ENCODE data around the gene TRIM46. TPM values are rescaled to one million over a fixed set of nuclear protein-coding genes. Genes with fewer than 3 reads are reported as not detected.

TRIM46 gene
- polyA plus RNA-seq, 1 experiment, result 2.9 TPM

DNA sequence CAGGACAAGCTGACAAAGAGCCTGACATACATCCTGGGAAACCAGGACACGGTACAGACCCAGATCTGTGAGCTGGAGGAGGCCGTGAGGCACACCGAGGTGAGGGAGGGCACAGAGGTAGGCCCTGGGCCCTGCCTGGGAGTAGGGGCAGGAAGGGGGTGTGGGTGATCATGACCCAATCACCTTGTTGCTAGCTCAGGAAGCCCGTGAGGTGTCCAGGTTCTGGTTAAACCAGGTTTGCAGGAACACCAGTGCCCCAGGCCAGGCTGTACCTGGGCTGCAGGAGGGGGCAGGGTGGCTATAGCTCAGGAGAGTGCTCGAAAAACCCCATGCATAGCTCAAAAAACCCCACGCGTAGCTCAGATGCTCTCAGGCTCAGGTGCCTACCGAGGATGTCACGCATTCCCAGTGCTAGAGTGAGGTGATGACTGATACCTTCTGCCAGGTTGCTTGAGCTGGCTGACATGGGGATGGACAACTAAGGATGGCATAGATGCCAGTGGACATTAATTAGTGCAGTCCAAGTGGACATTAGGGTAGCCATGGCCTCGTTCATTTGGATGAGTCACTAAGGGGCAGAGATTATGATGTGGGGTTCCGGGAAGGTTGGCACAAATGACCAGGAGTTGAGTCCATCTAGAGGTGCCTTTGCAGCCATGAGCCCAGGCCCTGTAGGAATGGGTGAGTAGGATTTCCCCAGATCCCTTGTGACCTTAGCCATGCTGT lies 3.7 kb downstream of the TRIM46 start:
- Histone ChIP-seq H3K9me3 (ENCODE audit: control insufficient read depth, insufficient read depth, low read length) (no peaks in the 10 kb centered on the region; the same call in 1 of the 2 replicates), H3K4me3 (ENCODE audit: low read depth, low read length) (no peak overlapping the region), H3K27me3 (ENCODE audit: control insufficient read depth, insufficient read depth, low read length) (no peaks in the 10 kb centered on the region), H3K27ac (ENCODE audit: low read depth, low read length) (no peak overlapping the region)
- ChIA-PET CTCF (interaction anchor here (0.5 to 1.8 kb wide), 4 partner anchors 17 to 928 kb away, joined by 3 to 16 read pairs (median 4); no protein-coding TSS in a partner anchor), POLR2A (no interaction called here)
- TF ChIP-seq, protein P1, sequence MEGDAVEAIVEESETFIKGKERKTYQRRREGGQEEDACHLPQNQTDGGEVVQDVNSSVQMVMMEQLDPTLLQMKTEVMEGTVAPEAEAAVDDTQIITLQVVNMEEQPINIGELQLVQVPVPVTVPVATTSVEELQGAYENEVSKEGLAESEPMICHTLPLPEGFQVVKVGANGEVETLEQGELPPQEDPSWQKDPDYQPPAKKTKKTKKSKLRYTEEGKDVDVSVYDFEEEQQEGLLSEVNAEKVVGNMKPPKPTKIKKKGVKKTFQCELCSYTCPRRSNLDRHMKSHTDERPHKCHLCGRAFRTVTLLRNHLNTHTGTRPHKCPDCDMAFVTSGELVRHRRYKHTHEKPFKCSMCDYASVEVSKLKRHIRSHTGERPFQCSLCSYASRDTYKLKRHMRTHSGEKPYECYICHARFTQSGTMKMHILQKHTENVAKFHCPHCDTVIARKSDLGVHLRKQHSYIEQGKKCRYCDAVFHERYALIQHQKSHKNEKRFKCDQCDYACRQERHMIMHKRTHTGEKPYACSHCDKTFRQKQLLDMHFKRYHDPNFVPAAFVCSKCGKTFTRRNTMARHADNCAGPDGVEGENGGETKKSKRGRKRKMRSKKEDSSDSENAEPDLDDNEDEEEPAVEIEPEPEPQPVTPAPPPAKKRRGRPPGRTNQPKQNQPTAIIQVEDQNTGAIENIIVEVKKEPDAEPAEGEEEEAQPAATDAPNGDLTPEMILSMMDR (IDR thresholded peaks at IDR 0.05; ENCODE audit: low read depth, low read length), result no peak
- DNase-seq (ENCODE audit: low read depth, low spot score), result no peak

DNA sequence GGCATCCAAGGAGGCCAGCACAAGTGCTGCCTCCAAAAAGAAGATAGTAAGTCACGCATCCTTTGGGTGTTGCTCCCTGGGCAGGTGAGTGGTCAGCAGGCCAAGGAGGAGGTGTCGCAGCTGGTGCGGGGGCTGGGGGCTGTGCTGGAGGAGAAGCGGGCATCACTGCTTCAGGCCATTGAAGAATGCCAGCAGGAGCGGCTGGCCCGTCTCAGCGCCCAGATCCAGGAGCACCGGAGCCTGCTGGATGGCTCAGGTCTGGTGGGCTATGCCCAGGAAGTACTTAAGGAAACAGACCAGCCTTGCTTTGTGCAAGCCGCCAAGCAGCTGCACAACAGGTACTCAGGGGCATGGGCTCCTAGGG lies 4.3 kb downstream of the TRIM46 start:
- DNase-seq (ENCODE audit: low read depth, low spot score), result no peak
- POLR2A ChIA-PET, result no interaction called here
- CTCF ChIA-PET, result interaction anchor here (0.5 to 1.8 kb wide), 4 partner anchors 16 to 928 kb away, joined by 3 to 16 read pairs (median 4); no protein-coding TSS in a partner anchor

DNA sequence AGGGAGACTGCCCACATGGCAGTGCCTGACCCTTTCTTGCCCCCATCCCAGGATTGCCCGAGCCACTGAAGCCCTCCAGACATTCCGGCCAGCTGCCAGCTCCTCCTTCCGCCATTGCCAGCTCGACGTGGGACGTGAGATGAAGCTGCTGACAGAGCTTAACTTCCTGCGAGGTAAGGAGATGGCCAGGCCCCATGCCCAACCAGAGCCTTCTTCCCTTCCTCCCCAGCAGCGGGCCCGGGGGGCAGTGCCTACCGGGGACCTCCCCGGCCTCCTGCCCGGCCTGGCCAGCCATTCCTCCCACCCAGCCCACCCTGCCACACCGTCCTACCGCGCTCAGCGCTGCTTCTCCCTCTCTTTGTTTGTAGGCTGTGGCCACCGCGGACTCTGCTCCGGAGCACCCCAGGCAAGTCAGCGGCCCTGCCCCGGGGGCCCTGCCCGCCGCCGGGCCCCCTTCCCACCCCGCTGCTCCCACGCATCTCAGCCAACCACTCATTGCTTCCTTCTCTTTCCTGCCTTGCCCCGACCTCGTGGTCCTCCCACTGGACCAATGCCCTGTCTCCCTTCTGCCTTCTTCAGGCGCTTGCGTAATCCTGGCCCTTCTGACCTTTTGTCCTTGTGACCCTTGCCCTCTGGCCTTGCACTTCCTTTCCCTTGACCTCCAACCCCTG lies 4.9 kb downstream of the TRIM46 start:
- no peak overlapping the region for H3K27ac ChIP-seq (ENCODE audit: low read depth, low read length)
- H3K4me3 ChIP-seq (ENCODE audit: low read depth, low read length), result no peak overlapping the region
- ChIA-PET CTCF (interaction anchor here (0.7 to 1.8 kb wide), 4 partner anchors 11 to 29 kb away, joined by 3 to 16 read pairs (median 4); partner anchors contain the start of genes MTX1 and THBS3), POLR2A (no interaction called here)
- DNase-seq (ENCODE audit: low read depth, low spot score), result no peak
- no peaks in the 10 kb centered on the region for H3K27me3 ChIP-seq (ENCODE audit: control insufficient read depth, insufficient read depth, low read length)
- TF ChIP-seq, protein P1 (IDR thresholded peaks at IDR 0.05; ENCODE audit: low read depth, low read length), result no peak
- H3K9me3 ChIP-seq (ENCODE audit: control insufficient read depth, insufficient read depth, low read length), result no peaks in the 10 kb centered on the region; the same call in 1 of the 2 replicates

More for the DNA sequence above, 4.3 kb downstream of the TRIM46 start:
- Histone ChIP-seq H3K27me3 (ENCODE audit: control insufficient read depth, insufficient read depth, low read length) (no peaks in the 10 kb centered on the region), H3K9me3 (ENCODE audit: control insufficient read depth, insufficient read depth, low read length) (no peaks in the 10 kb centered on the region; the same call in 1 of the 2 replicates), H3K4me3 (ENCODE audit: low read depth, low read length) (no peak overlapping the region), H3K27ac (ENCODE audit: low read depth, low read length) (no peak overlapping the region)
- TF ChIP-seq, protein P1 (IDR thresholded peaks at IDR 0.05; ENCODE audit: low read depth, low read length), result no peak

DNA sequence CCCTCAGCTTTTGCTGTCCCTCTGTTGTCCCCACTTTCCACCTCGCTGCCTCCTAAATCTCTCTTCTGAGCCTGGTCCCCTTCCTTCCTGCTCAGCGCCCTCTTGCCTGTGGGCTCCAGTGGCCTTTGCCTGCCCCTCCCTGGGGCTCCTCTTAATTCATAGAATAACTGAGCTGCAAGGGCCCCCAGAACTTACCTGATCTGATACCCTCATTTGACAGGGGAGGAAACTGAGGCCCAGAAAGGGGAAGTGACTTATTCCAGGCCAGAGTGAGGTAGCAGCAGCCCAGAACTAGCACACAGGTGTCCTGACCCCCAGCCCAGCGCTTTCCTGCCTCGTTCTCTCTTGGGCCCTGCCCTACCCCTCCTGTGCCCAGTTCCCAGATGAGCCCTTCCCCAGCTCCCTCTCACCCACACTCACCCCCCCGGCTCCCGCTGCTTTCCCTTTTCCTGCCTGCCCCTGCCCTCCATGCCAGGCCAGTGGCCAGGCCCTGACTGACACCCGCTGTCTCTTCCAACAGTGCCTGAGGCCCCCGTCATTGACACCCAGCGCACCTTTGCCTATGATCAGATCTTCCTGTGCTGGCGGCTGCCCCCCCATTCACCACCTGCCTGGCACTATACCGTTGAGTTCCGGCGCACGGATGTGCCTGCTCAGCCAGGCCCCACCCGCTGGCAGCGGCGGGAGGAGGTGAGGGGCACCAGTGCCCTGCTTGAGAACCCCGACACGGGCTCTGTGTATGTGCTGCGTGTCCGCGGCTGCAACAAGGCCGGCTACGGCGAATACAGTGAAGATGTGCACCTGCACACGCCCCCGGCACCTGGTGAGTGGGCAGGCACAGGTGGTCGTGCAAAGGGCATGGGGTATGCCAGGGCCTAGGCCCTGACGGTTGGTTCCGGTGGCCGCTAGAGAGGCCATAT lies 5.7 kb downstream of the TRIM46 start:
- Histone ChIP-seq H3K27me3 (ENCODE audit: control insufficient read depth, insufficient read depth, low read length) (no peaks in the 10 kb centered on the region), H3K27ac (ENCODE audit: low read depth, low read length) (no peak overlapping the region), H3K9me3 (ENCODE audit: control insufficient read depth, insufficient read depth, low read length) (no peaks in the 10 kb centered on the region; the same call in 1 of the 2 replicates), H3K4me3 (ENCODE audit: low read depth, low read length) (no peak overlapping the region)
- TF ChIP-seq, protein P1 (IDR thresholded peaks at IDR 0.05; ENCODE audit: low read depth, low read length), result no peak
- no peak for DNase-seq (ENCODE audit: low read depth, low spot score)
- POLR2A ChIA-PET, result no interaction called here
- CTCF ChIA-PET, result interaction anchor here (0.7 to 1.8 kb wide), 4 partner anchors 12 to 29 kb away, joined by 3 to 9 read pairs (median 4); partner anchors contain the start of genes MTX1 and THBS3
